Right atrium auricular region (tissue), 2 donors: ENCODE measurements around the gene PSMB7. TPM values are rescaled to one million over a fixed set of nuclear protein-coding genes. Genes with fewer than 3 reads are reported as not detected.

Experiments
- DNase-seq: peaks from one replicate; pipeline ENCODE4 v3.0.0-alpha.2; 2019; ENCODE audit warnings: low spot score
- H3K27ac ChIP-seq, 2 donors: fragments of 200-600 bp; sonication (generic); 1 replicate in 1 of 2; 2 replicates in 1 of 2; pipeline ENCODE4 v1.5.1; 2016 to 2019
- H3K27me3 ChIP-seq, 2 donors: fragments of 200-600 bp; sonication (generic); one replicate each; pipeline versions ENCODE4 v1.5.1 to v1.6.0; 2017 to 2019
- H3K36me3 ChIP-seq: fragments of 200-600 bp; sonication (generic); one replicate; pipeline ENCODE4 v1.5.1; 2016
- H3K4me1 ChIP-seq, 2 donors: fragments of 200-600 bp; sonication (generic); one replicate each; pipeline versions ENCODE4 v1.5.1 to v1.6.0; 2017 to 2019
- H3K4me3 ChIP-seq, 2 donors: fragments of 200-600 bp; sonication (generic); 1 replicate in 1 of 2; 2 replicates in 1 of 2; pipeline ENCODE4 v1.5.1; 2017 to 2019; ENCODE audit warnings: mild to moderate bottlenecking in 1 of 2, moderate library complexity in 1 of 2
- H3K9me3 ChIP-seq, 2 donors: fragments of 200-600 bp; sonication (generic); one replicate each; pipeline ENCODE4 v1.5.1; 2019
- total RNA-seq, 2 donors: library from RNA; depleted of rRNA; stranded (reverse); fragments of >200 nt; gene quantifications; one replicate each; pipeline ENCODE4 v1.1.0, GENCODE V29; 2016
- TF ChIP-seq, protein P1 (sequence below), 2 donors: fragments of 200-600 bp; sonication (generic); IDR thresholded peaks; one replicate each; pipeline ENCODE4 v1.5.1; 2019; ENCODE audit warnings: antibody characterized with exemption in 2 of 2

The PSMB7 gene
- total RNA-seq, 2 donors from 2014 or later = 178 to 207 TPM

DNA sequence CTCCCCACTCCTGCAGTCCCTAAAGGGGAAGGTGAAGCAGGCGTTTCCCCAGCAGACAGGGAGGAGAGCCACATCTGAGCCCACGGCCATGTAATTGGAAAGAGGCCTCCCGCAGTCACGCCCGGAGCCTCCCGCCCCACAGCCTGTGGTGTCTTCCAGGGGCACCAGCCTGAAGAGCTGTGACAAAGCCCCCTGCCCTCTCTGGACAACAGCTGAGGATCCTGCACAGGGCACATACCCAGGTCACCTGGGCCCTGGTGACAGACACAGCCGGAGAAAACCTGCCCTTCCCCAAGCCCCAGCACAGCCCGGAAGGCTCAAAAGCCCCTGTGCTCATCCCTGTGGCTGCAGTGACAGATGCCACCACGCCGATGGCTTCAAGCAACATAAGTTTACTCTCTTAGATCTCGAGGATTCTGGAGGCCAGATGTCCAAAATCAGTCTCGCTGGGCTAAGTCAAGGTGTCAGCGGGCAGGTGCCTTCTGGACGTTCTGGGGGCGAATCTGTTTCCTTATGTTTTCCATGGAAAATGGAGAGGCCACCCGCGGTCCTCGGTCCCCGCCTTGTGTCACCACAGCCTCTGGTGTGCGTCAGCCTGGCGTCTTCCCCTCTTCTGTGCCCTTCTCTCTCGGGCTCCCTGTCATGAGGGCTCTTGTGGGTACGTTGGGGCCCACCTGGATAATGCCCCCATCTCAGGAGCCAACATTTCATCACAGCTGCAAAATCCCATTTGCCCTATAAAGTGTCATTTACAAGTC, 71.5 kb downstream of the PSMB7 start:
- Histone ChIP-seq H3K4me3 (peak overlapping the region in 1 of 2 donors; percentile 21), H3K4me1 (peaks cover 0 to 19% of the 10 kb centered on the region in 2 donors), H3K27me3 (no peaks in the 10 kb centered on the region), H3K36me3 (peaks cover 11% of the 10 kb centered on the region), H3K9me3 (no peaks in the 10 kb centered on the region), H3K27ac (peak overlapping the region in 1 of 2 donors; percentile 51)
- TF ChIP-seq, protein P1, sequence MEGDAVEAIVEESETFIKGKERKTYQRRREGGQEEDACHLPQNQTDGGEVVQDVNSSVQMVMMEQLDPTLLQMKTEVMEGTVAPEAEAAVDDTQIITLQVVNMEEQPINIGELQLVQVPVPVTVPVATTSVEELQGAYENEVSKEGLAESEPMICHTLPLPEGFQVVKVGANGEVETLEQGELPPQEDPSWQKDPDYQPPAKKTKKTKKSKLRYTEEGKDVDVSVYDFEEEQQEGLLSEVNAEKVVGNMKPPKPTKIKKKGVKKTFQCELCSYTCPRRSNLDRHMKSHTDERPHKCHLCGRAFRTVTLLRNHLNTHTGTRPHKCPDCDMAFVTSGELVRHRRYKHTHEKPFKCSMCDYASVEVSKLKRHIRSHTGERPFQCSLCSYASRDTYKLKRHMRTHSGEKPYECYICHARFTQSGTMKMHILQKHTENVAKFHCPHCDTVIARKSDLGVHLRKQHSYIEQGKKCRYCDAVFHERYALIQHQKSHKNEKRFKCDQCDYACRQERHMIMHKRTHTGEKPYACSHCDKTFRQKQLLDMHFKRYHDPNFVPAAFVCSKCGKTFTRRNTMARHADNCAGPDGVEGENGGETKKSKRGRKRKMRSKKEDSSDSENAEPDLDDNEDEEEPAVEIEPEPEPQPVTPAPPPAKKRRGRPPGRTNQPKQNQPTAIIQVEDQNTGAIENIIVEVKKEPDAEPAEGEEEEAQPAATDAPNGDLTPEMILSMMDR (IDR thresholded peaks at IDR 0.05) = no peak
- DNase-seq = no peak

DNA sequence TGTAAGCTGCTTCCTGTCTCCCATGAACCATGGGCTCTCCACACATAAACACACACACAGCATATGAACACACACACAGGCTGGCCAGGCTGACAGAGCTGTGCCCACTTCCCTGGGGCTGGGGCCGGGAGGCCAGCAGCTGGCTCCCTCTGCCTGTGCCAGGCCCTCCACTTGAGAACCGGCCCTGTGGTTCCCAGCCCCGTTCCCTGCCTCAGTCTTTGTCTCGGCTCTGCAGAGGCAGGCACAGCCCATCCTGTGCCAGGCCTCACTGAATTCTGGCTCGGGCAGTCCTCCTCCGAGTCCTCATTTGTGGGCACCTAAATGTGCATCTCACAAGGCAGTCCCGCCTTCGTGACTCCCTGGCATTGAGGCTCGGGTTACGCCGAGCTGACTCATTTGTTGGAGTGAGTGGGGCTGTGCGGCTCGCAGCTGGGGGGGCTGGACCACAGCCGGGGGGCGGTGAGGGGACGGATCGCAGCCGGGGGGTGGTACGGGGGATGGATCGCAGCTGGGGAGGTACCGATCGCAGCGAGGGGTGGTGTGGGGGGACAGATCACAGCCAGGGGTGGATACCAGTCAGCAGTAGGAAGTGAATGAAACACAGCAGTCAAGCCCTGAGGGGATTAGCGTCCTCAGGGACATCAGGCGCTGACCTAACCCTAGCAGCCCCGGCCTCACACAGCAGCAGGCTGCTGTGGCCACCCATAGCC, 72.3 kb downstream of the PSMB7 start:
- Histone ChIP-seq H3K27ac (peak overlapping the region in 1 of 2 donors; percentile 51), H3K4me3 (peak overlapping the region in 1 of 2 donors; percentile 21), H3K9me3 (peaks cover 0 to 2% of the 10 kb centered on the region in 2 donors), H3K27me3 (no peaks in the 10 kb centered on the region), H3K4me1 (peaks cover 0 to 19% of the 10 kb centered on the region in 2 donors), H3K36me3 (peaks cover 9% of the 10 kb centered on the region)
- TF ChIP-seq, protein P1 (IDR thresholded peaks at IDR 0.05) = no peak
- peak; percentile 69 for DNase-seq

DNA sequence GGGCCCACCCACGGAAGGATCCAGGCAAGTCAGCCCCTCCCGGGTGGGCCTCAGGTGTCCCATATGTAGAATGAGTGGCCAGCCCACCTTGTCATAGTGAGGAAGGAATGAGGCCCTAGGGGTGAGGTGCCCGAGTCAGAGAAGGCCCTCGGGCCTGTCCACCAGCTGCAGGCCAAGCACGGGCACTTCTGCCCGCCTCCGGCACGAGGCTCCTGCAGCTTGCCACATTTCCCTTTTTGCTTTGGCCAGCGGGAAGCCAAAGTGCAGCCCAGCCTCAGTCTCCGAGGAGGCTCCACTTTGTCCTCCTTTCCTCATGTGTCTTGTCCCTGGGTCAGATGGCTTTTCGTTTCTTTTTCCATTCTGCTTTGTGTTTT, 72.9 kb downstream of the PSMB7 start:
- H3K9me3 ChIP-seq = peaks cover 0 to 7% of the 10 kb centered on the region in 2 donors
- H3K27ac ChIP-seq = no peak overlapping the region
- no peak overlapping the region for H3K4me3 ChIP-seq
- H3K27me3 ChIP-seq = no peaks in the 10 kb centered on the region
- TF ChIP-seq, protein P1 (IDR thresholded peaks at IDR 0.05) = no peak
- H3K4me1 ChIP-seq = peaks cover 0 to 15% of the 10 kb centered on the region in 2 donors
- peaks cover 9% of the 10 kb centered on the region for H3K36me3 ChIP-seq
- DNase-seq = no peak

DNA sequence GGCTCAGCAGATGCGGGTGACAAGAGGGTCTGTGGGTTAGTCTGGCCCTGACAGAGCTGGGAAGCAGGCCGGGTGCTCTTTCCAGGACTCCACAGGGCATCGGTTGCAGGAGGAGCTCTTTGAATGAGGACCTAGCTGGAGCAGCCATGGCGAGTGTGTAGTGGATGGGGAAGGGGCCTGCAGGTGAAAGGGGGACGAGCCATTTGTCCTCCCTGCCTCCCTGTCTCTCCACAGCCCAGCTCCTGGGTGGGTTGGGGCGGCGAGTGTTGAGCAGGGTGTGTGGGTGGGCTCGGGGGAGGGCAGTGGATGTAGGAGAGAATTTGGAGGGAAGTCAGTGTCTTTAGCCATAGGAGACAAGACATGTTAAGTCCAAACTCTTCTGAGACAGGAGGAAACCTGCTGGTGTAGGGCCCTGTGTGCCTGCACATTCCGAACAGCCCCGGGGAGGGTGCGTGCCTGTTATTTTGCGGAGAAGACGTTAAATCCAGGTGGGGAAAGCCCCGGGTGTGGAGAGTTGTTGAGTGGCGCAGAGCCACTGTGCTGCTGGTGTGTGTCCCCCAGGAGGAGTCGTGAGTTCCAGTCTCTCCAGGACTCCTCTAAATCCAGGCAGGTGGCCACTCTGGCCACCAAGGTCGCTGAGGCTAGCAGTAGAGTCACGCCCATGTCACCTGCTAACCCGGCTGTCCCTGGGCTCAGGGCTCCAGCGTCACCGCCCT, 73.6 kb downstream of the PSMB7 start:
- no peak for DNase-seq
- H3K27ac ChIP-seq = no peak overlapping the region
- no peaks in the 10 kb centered on the region for H3K27me3 ChIP-seq
- H3K9me3 ChIP-seq = peaks cover 0 to 11% of the 10 kb centered on the region in 2 donors
- no peak overlapping the region for H3K4me3 ChIP-seq
- H3K36me3 ChIP-seq = peaks cover 15% of the 10 kb centered on the region
- TF ChIP-seq, protein P1 (IDR thresholded peaks at IDR 0.05) = no peak
- peaks cover 0 to 12% of the 10 kb centered on the region in 2 donors for H3K4me1 ChIP-seq

DNA sequence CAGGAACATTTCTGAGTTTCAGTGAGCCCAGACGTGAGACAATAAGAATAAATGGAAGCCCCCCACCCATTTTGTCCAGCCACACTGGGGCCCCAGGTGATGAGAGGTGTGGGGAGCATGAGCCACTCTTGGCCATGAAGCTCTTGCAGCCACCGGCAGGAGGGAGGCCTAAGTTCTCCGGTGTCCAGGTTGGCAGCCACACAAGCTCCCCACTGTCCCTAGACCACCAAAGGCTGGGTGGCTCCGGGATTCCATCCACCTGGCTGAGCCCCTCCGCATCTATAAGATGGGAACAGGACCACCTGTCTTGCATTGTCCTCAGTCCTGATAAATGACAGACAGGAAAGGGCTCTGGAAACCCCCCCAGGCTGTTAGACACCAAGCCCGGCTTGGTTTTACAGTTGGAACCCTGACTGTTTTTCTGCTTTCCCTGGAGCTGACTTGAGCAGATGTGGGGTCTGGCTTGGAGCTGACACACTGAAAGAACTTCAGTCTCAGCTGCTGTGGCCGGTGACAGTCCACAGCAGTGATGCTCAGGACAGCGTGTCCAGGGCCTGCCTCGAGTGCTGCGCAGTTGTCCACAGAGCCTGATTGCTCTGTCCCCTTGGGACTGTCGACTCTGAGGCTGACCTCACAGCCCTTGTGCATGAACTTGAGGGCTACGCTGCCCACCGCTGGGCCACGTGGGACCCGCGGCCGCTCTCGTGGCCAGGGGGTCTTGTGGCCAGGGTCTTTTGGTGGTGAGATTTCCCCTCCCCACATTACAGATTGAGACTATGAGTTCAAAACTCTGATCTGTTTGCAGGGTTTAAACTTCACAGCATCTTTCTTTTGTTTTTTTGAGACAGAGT, 74.8 kb downstream of the PSMB7 start:
- peaks cover 0 to 12% of the 10 kb centered on the region in 2 donors for H3K4me1 ChIP-seq
- H3K36me3 ChIP-seq = peaks cover 15% of the 10 kb centered on the region
- no peak for DNase-seq
- H3K9me3 ChIP-seq = peaks cover 0 to 11% of the 10 kb centered on the region in 2 donors
- TF ChIP-seq, protein P1 (IDR thresholded peaks at IDR 0.05) = no peak
- no peak overlapping the region for H3K4me3 ChIP-seq
- no peaks in the 10 kb centered on the region for H3K27me3 ChIP-seq
- H3K27ac ChIP-seq = no peak overlapping the region
